NCI-H774 (cell line): ENCODE measurements around the gene KCNQ1.

ENCODE experiments used
- DNase-seq: peaks from one replicate; lab custom pipeline; 2025; lab: John Stamatoyannopoulos, UW

The KCNQ1 gene

GRCh38 chr11:2651054-2651617 is 206.3 kb downstream of the KCNQ1 start:
- DNase-seq: no peak

- DNase-seq: no peak
Measured at GRCh38 chr11:2651826-2652271, 207.0 kb downstream of the KCNQ1 start.

- no peak for DNase-seq
Measured at GRCh38 chr11:2652333-2653197, 207.8 kb downstream of the KCNQ1 start.

- no peak for DNase-seq
Measured at GRCh38 chr11:2653198-2653551, 208.4 kb downstream of the KCNQ1 start.

GRCh38 chr11:2653930-2654739 is 209.3 kb downstream of the KCNQ1 start:
- DNase-seq: no peak

GRCh38 chr11:2655016-2655719 is 210.4 kb downstream of the KCNQ1 start:
- DNase-seq: no peak

- DNase-seq: no peak
Measured at GRCh38 chr11:2655834-2656622, 211.2 kb downstream of the KCNQ1 start.

- DNase-seq: no peak
Measured at GRCh38 chr11:2656859-2657258, 212.1 kb downstream of the KCNQ1 start.

- DNase-seq: no peak
Measured at GRCh38 chr11:2657697-2658284, 213.0 kb downstream of the KCNQ1 start.

- DNase-seq: no peak
Measured at GRCh38 chr11:2660357-2660939, 215.6 kb downstream of the KCNQ1 start.

GRCh38 chr11:2661173-2662023 is 216.6 kb downstream of the KCNQ1 start:
- DNase-seq: no peak

- DNase-seq: no peak
Measured at GRCh38 chr11:2662024-2662312, 217.2 kb downstream of the KCNQ1 start.

GRCh38 chr11:2662430-2663299 is 217.9 kb downstream of the KCNQ1 start:
- no peak for DNase-seq

GRCh38 chr11:2663506-2663905 is 218.7 kb downstream of the KCNQ1 start:
- DNase-seq: no peak

GRCh38 chr11:2663915-2664314 is 219.1 kb downstream of the KCNQ1 start:
- DNase-seq: no peak

- DNase-seq: no peak
Measured at GRCh38 chr11:2664376-2664775, 219.6 kb downstream of the KCNQ1 start.

GRCh38 chr11:2664791-2665525 is 220.2 kb downstream of the KCNQ1 start:
- DNase-seq: no peak
